GM18517 (cell line): Measurements from ENCODE around the gene RAB3GAP1.
"Not testable (repeated sequence)": the region's sequence is repeated elsewhere in the genome, so short reads cannot be mapped to it uniquely, and the experiment has no call there.

Experiments used
- ATAC-seq: cut with Tn5 transposase; IDR thresholded peaks from one replicate; pipeline ENCODE4 v1.9.1; 2021; ENCODE audit warnings: mild to moderate bottlenecking, moderate library complexity; ENCODE audit not compliant: unreplicated experiment

RAB3GAP1 gene

GRCh38 chr2:135052042-135052876 lies at the start of gene RAB3GAP1:
Gene RAB3GAP1, plus strand, starts transcription at chr2:135052292. Its CDS starts 16 bp downstream, at chr2:135052308.
- ATAC-seq = peak; percentile 75

DNA sequence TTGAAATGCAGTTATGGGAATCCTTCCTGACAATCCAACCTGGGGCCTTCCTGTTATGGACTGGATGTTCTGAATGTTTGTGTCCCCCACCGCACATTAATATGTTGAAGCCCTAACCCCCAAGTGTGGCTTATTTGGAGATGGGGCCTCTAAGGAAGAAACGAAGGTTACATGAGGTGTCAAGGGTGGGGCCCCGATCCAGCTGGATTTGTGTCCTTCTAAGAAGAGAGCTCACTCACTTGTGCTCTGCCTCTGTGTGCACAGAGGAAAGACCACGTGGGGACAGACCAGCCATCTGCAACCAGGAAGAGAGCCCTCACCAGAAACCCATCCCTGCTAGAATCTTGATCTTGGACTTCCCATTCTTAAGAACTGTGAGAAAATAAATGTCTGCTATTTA lies 49.3 kb upstream of the RAB3GAP1 start:
- no peak for ATAC-seq

- ATAC-seq = peak; percentile 77
Measured at GRCh38 chr2:135004005-135004746, 47.9 kb upstream of the RAB3GAP1 start.

- ATAC-seq = no peak
Measured at GRCh38 chr2:135005753-135006152, 46.3 kb upstream of the RAB3GAP1 start.

GRCh38 chr2:135009339-135009738 lies 42.8 kb upstream of the RAB3GAP1 start:
- no peak for ATAC-seq

DNA sequence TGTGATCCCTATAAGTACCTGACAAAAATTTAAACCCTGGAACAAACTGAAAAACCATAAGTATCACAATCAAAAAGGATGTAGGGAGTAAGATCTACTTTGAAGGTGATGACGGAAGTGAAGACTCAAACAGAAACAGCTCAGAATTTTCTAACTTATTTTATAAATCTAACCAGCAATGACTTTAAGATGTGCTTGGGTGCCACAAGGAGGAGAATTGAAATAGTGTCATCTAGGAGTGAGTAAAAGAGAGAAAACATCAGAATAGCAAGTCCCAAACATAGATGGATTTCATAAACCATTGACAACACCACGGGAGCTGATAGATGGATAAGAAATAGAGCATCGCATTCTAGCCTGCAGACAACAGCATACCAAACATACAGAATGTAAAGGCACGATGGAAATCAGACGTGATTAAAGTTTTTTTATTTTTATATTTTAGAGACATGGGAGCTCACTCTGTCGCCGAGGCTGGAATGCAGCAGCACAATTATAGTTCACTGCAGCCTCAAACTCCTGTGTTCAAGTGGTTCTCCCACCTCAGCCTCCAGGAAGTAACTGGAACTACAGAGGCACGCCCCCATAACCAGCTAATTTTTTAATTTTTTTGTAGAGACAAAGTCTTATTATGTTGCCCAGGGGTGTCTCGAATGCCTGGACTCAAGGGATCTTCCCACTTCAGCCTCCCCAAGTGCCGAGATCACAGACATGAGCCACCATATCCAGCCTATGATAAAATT lies 41.7 kb upstream of the RAB3GAP1 start:
- no peak for ATAC-seq

DNA sequence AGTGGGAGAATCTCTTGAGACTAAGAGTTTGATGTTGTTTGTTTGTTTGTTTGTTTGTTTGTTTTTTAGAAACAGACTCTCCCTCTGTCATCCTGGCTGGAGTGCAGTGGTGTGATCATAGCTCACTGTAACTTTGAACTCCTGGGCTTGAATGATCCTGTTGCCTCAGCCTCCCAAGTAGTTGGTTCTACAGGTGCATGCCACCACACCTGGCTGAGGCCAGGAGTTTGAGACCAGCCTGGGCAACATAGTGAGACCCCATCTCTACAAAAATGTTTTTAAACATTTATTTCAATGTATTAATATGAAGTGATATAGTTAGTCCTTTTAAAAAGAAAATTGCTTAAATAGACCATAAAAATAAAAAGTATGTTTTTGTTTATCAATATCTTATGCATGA lies 40.5 kb upstream of the RAB3GAP1 start:
- ATAC-seq = no peak

DNA sequence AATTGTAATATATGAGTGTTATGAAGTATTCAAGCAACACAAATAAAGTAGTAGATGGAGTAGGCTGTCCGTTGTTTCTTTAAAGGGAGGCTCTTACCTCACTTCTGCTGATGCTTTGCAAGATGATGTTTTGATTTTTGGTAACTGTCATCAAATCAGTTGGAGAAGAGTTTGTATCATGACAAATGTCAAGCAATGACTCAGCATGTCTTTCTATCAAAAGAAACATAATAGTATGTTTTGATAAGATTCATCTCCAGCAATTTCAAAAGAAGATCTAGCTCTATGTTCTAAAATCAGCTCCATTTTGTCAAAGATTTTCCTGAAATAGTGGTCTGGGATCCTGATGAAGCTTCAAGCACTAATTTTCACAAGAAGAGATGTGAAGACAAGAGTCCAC lies 30.5 kb upstream of the RAB3GAP1 start:
- no peak for ATAC-seq

DNA sequence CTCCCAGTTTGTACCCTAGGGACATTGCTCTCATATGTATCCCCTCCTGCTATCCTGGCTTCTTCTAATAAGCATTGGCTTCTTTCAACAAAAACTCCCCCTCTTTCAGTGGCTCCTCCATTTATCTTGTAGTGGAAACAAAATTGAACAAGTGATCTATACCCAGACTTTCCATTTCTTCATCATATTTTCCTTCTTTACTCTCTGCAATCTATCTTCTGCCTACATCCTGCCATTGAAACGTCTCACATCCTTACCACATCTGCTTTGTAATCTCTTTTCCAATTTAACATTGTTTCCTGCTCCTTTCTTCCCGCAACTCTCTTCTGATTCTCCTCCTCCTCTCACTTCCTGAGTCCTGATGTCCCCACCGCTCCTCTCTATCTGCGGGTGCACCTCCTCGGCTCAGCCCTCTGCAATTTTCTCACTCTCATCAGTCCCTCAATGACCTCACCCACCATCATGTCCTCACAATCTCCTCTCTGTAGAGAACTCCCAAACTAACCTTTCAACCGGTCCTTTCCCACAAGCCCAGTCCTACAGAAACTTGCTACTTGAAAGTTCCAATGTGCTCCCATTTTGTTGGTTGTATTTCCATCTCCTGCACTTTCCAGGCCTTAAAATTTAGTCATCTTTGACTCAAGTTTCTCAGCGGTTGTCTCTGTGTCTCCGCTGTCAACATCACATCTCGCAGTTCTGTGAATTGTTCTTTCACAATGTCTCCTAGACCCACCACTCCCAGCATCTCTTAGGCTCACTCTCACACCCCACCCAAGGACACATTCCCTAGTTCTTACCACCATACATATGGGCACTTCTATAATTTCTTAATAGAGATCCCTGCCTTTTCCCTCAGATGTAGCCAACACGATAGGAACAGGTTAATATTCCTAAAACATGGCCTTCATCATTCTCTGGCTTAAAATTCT lies 28.9 kb upstream of the RAB3GAP1 start:
- no peak for ATAC-seq

DNA sequence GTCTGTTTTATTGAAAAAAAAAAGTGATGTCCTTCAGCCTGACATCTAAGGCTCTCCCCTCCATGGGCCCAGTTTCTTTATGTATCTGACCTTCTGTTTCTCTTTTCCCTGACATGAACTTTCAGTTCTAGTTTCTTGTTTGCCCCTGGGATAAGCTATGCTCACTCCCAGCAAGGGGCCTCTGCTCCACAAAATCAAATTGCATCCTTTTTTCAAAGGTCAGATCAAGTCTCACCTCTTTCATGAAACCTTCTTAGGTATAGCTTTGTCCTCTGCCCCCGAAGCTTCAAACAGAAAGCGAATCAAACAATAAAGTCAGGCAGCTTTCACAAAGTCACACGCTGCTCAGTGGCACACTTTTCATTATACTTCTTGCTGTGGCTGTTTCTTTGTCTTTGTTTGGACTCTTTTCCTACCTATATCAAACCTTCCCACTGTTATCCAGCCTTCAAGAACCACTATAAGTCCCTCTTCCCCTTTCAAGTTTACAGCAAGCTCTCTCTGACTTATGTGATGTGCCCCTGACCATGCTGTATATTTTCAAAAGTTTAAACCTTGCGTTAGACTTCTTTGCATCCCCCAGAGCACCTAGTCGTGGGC lies 28.1 kb upstream of the RAB3GAP1 start:
- no peak for ATAC-seq

GRCh38 chr2:135029481-135030134 lies 22.5 kb upstream of the RAB3GAP1 start:
- no peak for ATAC-seq

DNA sequence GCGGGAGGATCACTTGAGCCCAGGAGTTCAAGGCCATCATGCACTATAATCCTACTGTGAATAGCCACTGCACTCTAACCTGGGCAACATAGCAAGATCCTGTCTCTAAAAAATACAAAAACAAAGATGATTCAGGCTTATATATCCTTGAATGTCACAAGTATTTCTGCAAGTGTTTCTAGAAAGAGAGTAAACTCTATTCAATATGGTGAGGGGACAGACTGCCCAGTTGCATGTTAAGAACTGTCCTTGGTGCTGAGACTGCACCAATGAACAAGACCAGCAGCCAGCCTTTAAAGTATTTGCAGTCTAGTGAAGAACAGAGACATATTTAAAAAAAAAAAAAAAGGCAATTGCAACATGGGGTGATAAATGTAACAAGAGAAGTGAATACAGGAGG lies 21.3 kb upstream of the RAB3GAP1 start:
- no peak for ATAC-seq

GRCh38 chr2:135033216-135033615 lies 18.9 kb upstream of the RAB3GAP1 start:
- not testable (repeated sequence) for ATAC-seq

- ATAC-seq = no peak
Measured at GRCh38 chr2:135037831-135038230, 14.3 kb upstream of the RAB3GAP1 start.

GRCh38 chr2:135043345-135043744 lies 8.7 kb upstream of the RAB3GAP1 start:
- ATAC-seq = no peak

DNA sequence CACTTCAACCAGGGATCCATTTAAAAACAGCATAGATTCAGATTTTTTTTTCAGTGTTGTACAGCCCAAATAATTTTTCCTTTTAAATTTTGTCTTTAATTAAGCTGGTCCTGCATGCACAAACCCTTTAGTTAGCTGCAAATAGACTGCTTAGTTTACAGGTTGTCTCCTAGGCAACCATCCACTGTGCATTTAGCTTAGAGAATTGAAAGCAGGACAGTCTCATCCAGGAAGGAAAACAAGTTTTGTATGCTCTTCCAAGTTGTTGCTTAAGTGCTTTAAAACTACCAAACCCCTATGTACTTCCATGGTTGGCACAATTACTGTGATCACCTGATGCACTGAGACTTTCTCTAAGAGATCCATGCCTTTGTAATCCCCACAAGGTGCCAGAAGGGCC lies 4.8 kb upstream of the RAB3GAP1 start, which contains the start of gene MAP3K19:
MAP3K19 (minus strand) TSS at position 148 of the 400 bp plus-strand sequence. CDS start 22,800 bp downstream, outside the sequence.
- no peak for ATAC-seq

- ATAC-seq = no peak
Measured at GRCh38 chr2:135048122-135048521, 4.0 kb upstream of the RAB3GAP1 start.

DNA sequence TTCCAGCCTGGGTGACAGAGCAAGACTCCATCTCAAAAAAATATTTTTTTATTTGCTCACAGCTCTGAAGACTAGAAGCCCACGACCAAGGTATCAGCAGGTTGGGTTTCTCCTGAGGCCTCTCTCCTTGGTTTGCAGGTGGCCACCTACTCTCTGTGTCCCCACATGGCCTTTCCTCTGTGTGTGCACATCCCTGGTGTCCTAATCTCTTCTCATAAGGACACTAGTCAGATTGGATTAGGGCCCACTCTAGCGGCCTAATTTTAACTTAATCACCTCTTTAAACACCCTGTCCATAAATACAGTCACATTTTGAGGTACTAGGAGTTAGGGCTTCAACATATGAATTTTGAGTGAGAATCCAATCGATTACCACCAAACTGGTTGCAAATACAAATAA lies 2.0 kb upstream of the RAB3GAP1 start:
- no peak for ATAC-seq

DNA sequence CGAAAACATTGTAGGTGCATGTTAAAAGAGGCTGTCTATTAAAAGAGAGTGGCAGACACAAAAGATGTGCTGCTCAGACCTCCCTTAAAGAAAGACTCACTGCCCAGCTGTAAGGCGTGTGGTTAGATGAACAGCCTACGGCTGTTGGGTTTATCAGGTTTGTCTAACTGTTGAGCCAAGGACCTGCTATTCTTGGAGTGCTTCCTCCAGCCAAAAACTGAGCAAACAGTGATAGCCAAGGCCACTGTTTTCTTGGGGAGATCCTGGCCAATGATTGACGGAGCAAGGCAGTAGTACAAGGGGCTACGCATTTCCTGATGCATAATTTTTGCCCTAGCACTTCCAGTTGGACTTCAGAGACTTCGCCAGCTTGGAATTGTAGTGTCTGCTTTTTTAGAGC lies 1.4 kb upstream of the RAB3GAP1 start:
- ATAC-seq = no peak
